Stomach (tissue), 9 donors: ENCODE measurements around the gene NCAPG2. TPM values are rescaled to one million over a fixed set of nuclear protein-coding genes. Genes with fewer than 3 reads are reported as not detected.

ENCODE experiments used
- DNase-seq, 2 donors: peaks; one replicate each; pipeline versions ENCODE4 v3.0.0 to v3.0.0-alpha.2; 2013 to 2019
- H3K27ac ChIP-seq, 5 donors: fragments of 200-600 bp in 4 of 5; sonication (generic) in 4 of 5; one replicate each; pipeline ENCODE4 v1.5.1; 2013 to 2019; ENCODE audit warnings: mild to moderate bottlenecking in 1 of 5, moderate library complexity in 1 of 5
- H3K27me3 ChIP-seq, 3 donors: fragments of 200-600 bp; sonication (generic); one replicate each; pipeline ENCODE4 v1.5.1; 2017 to 2019; ENCODE audit warnings: mixed run types in 1 of 3
- H3K36me3 ChIP-seq, 4 donors: fragments of 200-600 bp; sonication (generic); 1 replicate in 3 of 4; 2 replicates in 1 of 4; pipeline ENCODE4 v1.5.1; 2016 to 2019
- H3K4me1 ChIP-seq, 4 donors: fragments of 200-600 bp; sonication (generic); one replicate each; pipeline ENCODE4 v1.5.1; 2016 to 2019
- H3K4me3 ChIP-seq, 4 donors: fragments of 200-600 bp; sonication (generic) in 3 of 4; one replicate each; pipeline ENCODE4 v1.5.1; 2016 to 2019; ENCODE audit warnings: mild to moderate bottlenecking in 1 of 4
- H3K9me3 ChIP-seq, 4 donors: fragments of 200-600 bp; sonication (generic); one replicate each; pipeline ENCODE4 v1.5.1; 2016 to 2019
- EP300 ChIP-seq: sonication (generic); formaldehyde crosslinking; IDR thresholded peaks from one replicate; pipeline ENCODE4 v1.6.1; 2017; ENCODE audit warnings: antibody characterized with exemption
- POLR2A ChIP-seq, 4 donors: fragments of 450-650 bp; IDR thresholded peaks; one replicate each; pipeline ENCODE4 v1.6.1; 2016; ENCODE audit warnings: antibody characterized with exemption in 4 of 4, control low read depth in 2 of 4, mild to moderate bottlenecking in 1 of 4, moderate library complexity in 1 of 4
- POLR2AphosphoS5 ChIP-seq, 3 donors: sonication (generic); formaldehyde crosslinking; IDR thresholded peaks; one replicate each; pipeline ENCODE4 v1.6.1; 2016; ENCODE audit warnings: antibody characterized with exemption in 3 of 3
- WGBS, 5 donors: extraction: QIAGEN DNeasy Blood & Tissue Kit in 3 of 5; methylation state at CpG; one replicate each; pipeline versions ENCODE4 v1.1.5 to v1.1.7; 2013 to 2018; 5-methylcytosine and 5-hydroxymethylcytosine counted together
- intact Hi-C: fragments of 100-400 bp; cut with DNase I; formaldehyde crosslinking; loops from one replicate; pipeline ENCODE4 v1.15.1; 2023; ENCODE audit warnings: low total_unique reads
- polyA plus RNA-seq, 3 donors: library from polyadenylated mRNA; stranded (reverse); fragments of 200-250 nt; gene quantifications; one replicate each; pipeline ENCODE4 v1.2.3, GENCODE V29; 2013
- total RNA-seq, 5 donors: library from RNA; depleted of rRNA; stranded (reverse); fragments of >200 nt; gene quantifications; one replicate each; pipeline versions ENCODE4 v1.1.0 to v1.2.3, GENCODE V29; 2014 to 2016
- TF ChIP-seq, protein P1 (sequence below), 7 experiments: fragments of 450-650 bp in 4 of 7; fragments of 200-600 bp in 3 of 7; sonication (generic) in 3 of 7; IDR thresholded peaks; one replicate each; pipeline ENCODE4 v1.5.1; 2016 to 2019; ENCODE audit warnings: antibody characterized with exemption in 7 of 7, control low read depth in 2 of 7, mild to moderate bottlenecking in 1 of 7
- donor health status: healthy with polysubstance abuse.
- donor health status: Bipolar disorder and iron deficiency.
- donor health status: healthy.

The NCAPG2 gene
- total and polyA plus RNA-seq, 8 donors, result 2.6 to 24.2 (median 8.3) TPM

DNA sequence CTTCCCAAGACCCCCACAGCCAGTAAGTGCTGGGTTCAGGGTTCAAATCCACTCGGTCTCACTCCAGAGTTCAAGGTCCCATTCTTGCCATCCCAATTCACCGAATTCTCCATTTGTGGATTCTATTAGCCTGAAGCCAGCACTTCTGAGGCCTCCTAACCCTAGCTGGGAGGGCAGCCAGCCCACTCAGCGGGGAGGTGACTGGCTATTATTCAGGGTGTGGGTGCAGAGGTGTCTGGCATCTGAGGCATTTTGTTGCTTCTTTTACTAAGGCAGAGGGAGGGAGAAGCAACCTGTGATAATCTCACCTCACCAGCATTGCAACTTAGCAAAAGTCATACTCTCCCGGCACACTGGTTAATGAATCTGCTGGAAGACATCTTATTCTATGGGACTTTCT lies 108.3 kb downstream of the NCAPG2 start:
- Histone ChIP-seq H3K9me3 (peaks cover 0 to 7% (median 2%) of the 10 kb centered on the region in 4 donors), H3K27ac (no peak overlapping the region), H3K4me3 (no peak overlapping the region), H3K36me3 (no peaks in the 10 kb centered on the region), H3K27me3 (no peaks in the 10 kb centered on the region), H3K4me1 (no peaks in the 10 kb centered on the region)
- 94 to 100% (median 96%) methylated on average over 4 of the region's 4 CpGs for WGBS, 5 donors
- no peak for DNase-seq
- no peak for TF ChIP-seq POLR2A (IDR thresholded peaks at IDR 0.05)
- TF ChIP-seq, protein P1, sequence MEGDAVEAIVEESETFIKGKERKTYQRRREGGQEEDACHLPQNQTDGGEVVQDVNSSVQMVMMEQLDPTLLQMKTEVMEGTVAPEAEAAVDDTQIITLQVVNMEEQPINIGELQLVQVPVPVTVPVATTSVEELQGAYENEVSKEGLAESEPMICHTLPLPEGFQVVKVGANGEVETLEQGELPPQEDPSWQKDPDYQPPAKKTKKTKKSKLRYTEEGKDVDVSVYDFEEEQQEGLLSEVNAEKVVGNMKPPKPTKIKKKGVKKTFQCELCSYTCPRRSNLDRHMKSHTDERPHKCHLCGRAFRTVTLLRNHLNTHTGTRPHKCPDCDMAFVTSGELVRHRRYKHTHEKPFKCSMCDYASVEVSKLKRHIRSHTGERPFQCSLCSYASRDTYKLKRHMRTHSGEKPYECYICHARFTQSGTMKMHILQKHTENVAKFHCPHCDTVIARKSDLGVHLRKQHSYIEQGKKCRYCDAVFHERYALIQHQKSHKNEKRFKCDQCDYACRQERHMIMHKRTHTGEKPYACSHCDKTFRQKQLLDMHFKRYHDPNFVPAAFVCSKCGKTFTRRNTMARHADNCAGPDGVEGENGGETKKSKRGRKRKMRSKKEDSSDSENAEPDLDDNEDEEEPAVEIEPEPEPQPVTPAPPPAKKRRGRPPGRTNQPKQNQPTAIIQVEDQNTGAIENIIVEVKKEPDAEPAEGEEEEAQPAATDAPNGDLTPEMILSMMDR (IDR thresholded peaks at IDR 0.05), result no peak
- intact Hi-C loops, result no loop called here

- Histone ChIP-seq H3K36me3 (no peaks in the 10 kb centered on the region), H3K4me1 (peaks cover 0 to 4% (median 2%) of the 10 kb centered on the region in 4 donors), H3K27ac (no peak overlapping the region), H3K4me3 (no peak overlapping the region), H3K9me3 (peaks cover 0 to 7% (median 2%) of the 10 kb centered on the region in 4 donors), H3K27me3 (no peaks in the 10 kb centered on the region)
- TF ChIP-seq, protein P1 (IDR thresholded peaks at IDR 0.05), result no peak
- TF ChIP-seq POLR2A (IDR thresholded peaks at IDR 0.05), result no peak
- no peak for TF ChIP-seq EP300
- TF ChIP-seq POLR2AphosphoS5 (IDR thresholded peaks at IDR 0.05), result no peak
- DNase-seq, result peak in 1 of 2 donors; percentile 56
- WGBS, 5 donors, result 56 to 72% (median 66%) methylated on average over 3 of the region's 3 CpGs
- intact Hi-C loops, result no loop called here
Measured at GRCh38 chr7:158595068-158595467, 109.5 kb downstream of the NCAPG2 start.

DNA sequence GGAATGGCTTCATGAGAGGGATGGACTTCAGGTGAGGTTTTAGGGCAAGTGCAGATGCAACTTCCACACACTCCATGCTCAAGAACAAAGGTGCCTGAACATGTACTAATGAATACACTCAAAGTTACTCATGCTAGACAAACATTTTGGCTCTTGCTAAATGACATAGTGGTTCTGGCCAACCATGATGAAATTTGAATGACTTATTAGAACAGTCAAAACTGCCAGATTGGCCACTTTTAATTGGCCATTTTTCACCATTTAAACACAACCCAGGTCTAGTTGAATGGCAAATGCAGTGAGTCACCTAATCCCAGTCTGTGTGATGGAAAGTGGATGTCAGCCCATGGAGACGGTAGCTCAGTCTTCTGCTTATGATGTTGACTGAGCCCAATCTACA lies 112.1 kb downstream of the NCAPG2 start:
- intact Hi-C loops, result no loop called here
- DNase-seq, result no peak
- H3K27ac ChIP-seq, result no peak overlapping the region
- no peak overlapping the region for H3K4me3 ChIP-seq
- peaks cover 0 to 16% (median 9%) of the 10 kb centered on the region in 3 donors for H3K27me3 ChIP-seq
- H3K4me1 ChIP-seq, result peaks cover 3 to 18% (median 12%) of the 10 kb centered on the region in 4 donors
- TF ChIP-seq POLR2A (IDR thresholded peaks at IDR 0.05) (no peak), EP300 (no peak), POLR2AphosphoS5 (IDR thresholded peaks at IDR 0.05) (no peak)
- TF ChIP-seq, protein P1 (IDR thresholded peaks at IDR 0.05), result no peak
- WGBS, 5 donors, result 89 to 100% (median 96%) methylated on average over 1 of the region's 1 CpG
- H3K36me3 ChIP-seq, result no peaks in the 10 kb centered on the region
- peaks cover 0 to 7% (median 2%) of the 10 kb centered on the region in 4 donors for H3K9me3 ChIP-seq

- H3K4me3 ChIP-seq, result no peak overlapping the region
- TF ChIP-seq POLR2AphosphoS5 (IDR thresholded peaks at IDR 0.05) (no peak), POLR2A (IDR thresholded peaks at IDR 0.05) (no peak), EP300 (no peak)
- TF ChIP-seq, protein P1 (IDR thresholded peaks at IDR 0.05), result no peak
- no peak overlapping the region for H3K27ac ChIP-seq
- WGBS, 5 donors, result 81 to 88% (median 86%) methylated on average over 8 to 15 of the region's 15 CpGs
- H3K36me3 ChIP-seq, result no peaks in the 10 kb centered on the region
- DNase-seq, result no peak
- intact Hi-C loops, result no loop called here
- peaks cover 0 to 7% (median 2%) of the 10 kb centered on the region in 4 donors for H3K9me3 ChIP-seq
- H3K4me1 ChIP-seq, result peaks cover 7 to 23% (median 17%) of the 10 kb centered on the region in 4 donors
- peaks cover 0 to 22% (median 14%) of the 10 kb centered on the region in 3 donors for H3K27me3 ChIP-seq
Measured at GRCh38 chr7:158591944-158592343, 112.7 kb downstream of the NCAPG2 start.
